H1 (cell line): ENCODE measurements around the gene GDPGP1. TPM values are rescaled to one million over a fixed set of nuclear protein-coding genes. Genes with fewer than 3 reads are reported as not detected.

Experiments used
- CBX8 ChIP-seq: fragments of 300-800, 300-1000 bp; sonication (generic); IDR thresholded peaks from 2 replicates; pipeline ENCODE4 v1.7.1; 2016; ENCODE audit warnings: low read depth, low read length, borderline replicate concordance
- CHD7 ChIP-seq: fragments of 300-600 bp; sonication (generic); IDR thresholded peaks from 2 replicates; pipeline ENCODE4 v1.7.1; 2012; ENCODE audit warnings: low read length, moderate library complexity, mild to moderate bottlenecking, inconsistent platforms; ENCODE audit not compliant: insufficient replicate concordance
- CTCF ChIP-seq, 3 experiments: IDR thresholded peaks; 1 replicate in 2 of 3; 2 replicates in 1 of 3; pipeline versions ENCODE4 v1.5.1 to v1.6.1; 2011; ENCODE audit warnings: low read length in 3 of 3, mild to moderate bottlenecking in 3 of 3, inconsistent platforms in 2 of 3, low read depth in 1 of 3, moderate library complexity in 1 of 3; ENCODE audit not compliant: insufficient read depth in 1 of 3; ENCODE audit errors: control extremely low read depth in 1 of 3
- KDM5A ChIP-seq: fragments of 200-600 bp; IDR thresholded peaks from 2 replicates; pipeline ENCODE4 v1.7.1; 2012; ENCODE audit warnings: mild to moderate bottlenecking, low read length, inconsistent platforms, mixed read lengths
- RFX5 ChIP-seq: IDR thresholded peaks from 2 replicates; pipeline ENCODE4 v1.6.1; 2011; ENCODE audit warnings: low read depth, low read length, improper control_type of control experiment, borderline replicate concordance
- SRF ChIP-seq: IDR thresholded peaks from 2 replicates; pipeline ENCODE4 v1.6.1; 2011; ENCODE audit warnings: mild to moderate bottlenecking, low read depth, low read length, moderate library complexity
- YY1 ChIP-seq: IDR thresholded peaks from 2 replicates; pipeline ENCODE4 v1.6.1; 2011; ENCODE audit warnings: low read depth, mild to moderate bottlenecking, low read length
- polyA plus RNA-seq, 7 experiments: library from polyadenylated mRNA; depleted of rRNA in 3 of 7; stranded (reverse) in 5 of 7; unstranded in 2 of 7; fragments of >200 nt in 5 of 7; fragments of 200-250 nt in 2 of 7; gene quantifications; 1 replicate in 5 of 7; 2 replicates in 1 of 7; 4 replicates in 1 of 7; pipeline versions ENCODE4 v1.2.1 to v1.2.3, GENCODE V29; 2011 to 2013; ENCODE audit warnings: missing spikeins in 2 of 7, mixed read lengths in 2 of 7
- total RNA-seq: library from RNA; stranded (reverse); fragmentation: NEBNext Ultra II Directional; extraction: Animal tissue kit (Norgen Biotek cat#: 25700); gene quantifications from 2 replicates; pipeline ENCODE4 v1.2.1, GENCODE V29; 2021

GDPGP1 gene
- total and polyA plus RNA-seq, 2 of the 8 experiments (the other 6 are each of a cell fraction or from before 2014, with no cell fraction given), result 1.8 to 5.6 TPM

DNA sequence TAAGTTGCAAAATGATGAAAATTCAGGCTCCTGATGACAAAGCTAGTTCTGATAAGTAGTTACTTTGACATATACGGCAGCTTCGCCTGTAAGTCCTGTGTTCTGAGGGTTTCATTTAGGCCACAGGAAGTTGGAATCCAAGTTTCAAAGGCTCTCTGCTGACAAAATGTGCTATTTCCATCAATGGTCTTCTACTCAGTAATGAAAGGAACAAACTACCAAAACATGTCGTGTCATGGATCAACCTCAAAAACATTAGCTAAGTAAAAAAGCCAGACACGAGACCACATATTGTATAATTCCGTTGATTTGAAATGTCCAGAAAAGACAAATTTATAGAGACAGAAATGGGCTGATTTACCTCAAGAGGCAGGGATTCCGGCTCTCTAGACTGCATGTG lies 53.9 kb downstream of the GDPGP1 start (continued):
- TF ChIP-seq CTCF (IDR thresholded peaks at IDR 0.05; ENCODE audit: control extremely low read depth in 1 of 3, insufficient read depth in 1 of 3, low read depth in 1 of 3, low read length in 3 of 3), result no peak
- TF ChIP-seq SRF, result no peak
- TF ChIP-seq CHD7, result no peak
- TF ChIP-seq CBX8, result no peak
- no peak for TF ChIP-seq RFX5
- no peak for TF ChIP-seq KDM5A
- no peak for TF ChIP-seq YY1
